ENCODE measurements around the gene ZYG11A. TPM values are rescaled to one million over a fixed set of nuclear protein-coding genes. Genes with fewer than 3 reads are reported as not detected.
"Not testable (repeated sequence)": the region's sequence is repeated elsewhere in the genome, so short reads cannot be mapped to it uniquely, and the experiment has no call there.

The ZYG11A gene
- total and polyA plus RNA-seq, 4 donors = 0.38 to 1.8 (median 0.76) TPM

DNA sequence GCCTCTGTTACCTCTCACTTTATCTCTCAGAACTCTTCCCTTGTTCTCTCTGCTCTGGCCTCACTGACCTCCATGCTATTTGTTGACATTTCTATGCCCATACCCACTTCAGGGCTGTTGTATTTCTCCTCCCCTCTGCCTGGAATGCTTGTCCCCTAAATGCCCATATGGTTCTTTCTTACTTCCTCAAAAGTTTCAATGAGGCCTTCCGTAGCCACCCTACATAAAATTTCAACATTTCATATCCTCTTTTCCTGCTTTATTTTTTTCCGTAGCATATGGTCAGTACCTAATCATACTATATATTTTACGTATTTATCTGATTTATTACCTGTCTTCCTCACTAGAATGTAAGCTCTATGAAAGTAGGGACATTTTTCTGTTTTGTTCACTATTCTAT, 47.1 kb upstream of the ZYG11A start (continued):
- TF ChIP-seq YY1 (IDR thresholded peaks at IDR 0.05) = no peak
- TF ChIP-seq EGR1 (IDR thresholded peaks at IDR 0.05; ENCODE audit: low read depth in 2 of 2) = no peak
- no peak for TF ChIP-seq HNF4A (conservative IDR thresholded peaks at IDR 0.05)
- no peak for TF ChIP-seq FOXA1 (IDR thresholded peaks at IDR 0.05)
- no peak for TF ChIP-seq TAF1 (conservative IDR thresholded peaks at IDR 0.05)
- TF ChIP-seq RXRA (IDR thresholded peaks at IDR 0.05) = no peak

DNA sequence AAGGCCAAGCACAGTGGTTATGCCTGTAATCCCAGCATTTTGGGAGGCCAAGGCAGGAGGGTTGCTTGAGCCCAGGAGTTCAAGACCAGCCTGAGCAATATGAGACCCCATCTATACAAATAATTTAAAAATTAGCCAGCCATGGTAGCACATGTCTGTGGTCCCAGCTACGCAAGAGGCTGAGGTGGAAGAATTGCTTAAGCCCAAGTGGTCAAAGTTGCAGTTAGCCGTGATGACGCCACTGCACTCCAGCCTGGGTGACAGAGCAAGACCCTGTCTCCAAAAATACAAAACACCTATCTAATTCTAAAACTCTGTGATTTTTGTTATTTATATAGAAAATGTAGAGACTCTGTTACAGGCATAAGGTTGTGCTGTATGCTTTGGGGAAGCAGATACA, 44.2 kb upstream of the ZYG11A start:
- Histone ChIP-seq H3K4me3 (ENCODE audit: low read depth in 1 of 3, low read length in 3 of 3) (no peak overlapping the region), H3K4me1 (ENCODE audit: control insufficient read depth in 4 of 4, insufficient read depth in 4 of 4, low read length in 3 of 4) (peaks cover 0 to 3% (median 0%) of the 10 kb centered on the region in 4 donors), H3K9ac (ENCODE audit: low read depth in 1 of 2, low read length in 2 of 2) (no peak overlapping the region), H3K27ac (ENCODE audit: low read depth in 1 of 2, low read length in 2 of 2) (no peak overlapping the region), H3K27me3 (ENCODE audit: control insufficient read depth in 4 of 4, insufficient read depth in 4 of 4, low read length in 3 of 4) (no peaks in the 10 kb centered on the region), H3K36me3 (ENCODE audit: control insufficient read depth in 4 of 4, insufficient read depth in 3 of 4, low read depth in 1 of 4, low read length in 3 of 4) (peaks cover 5 to 20% (median 14%) of the 10 kb centered on the region in 4 donors), H3K9me3 (ENCODE audit: control insufficient read depth in 4 of 4, low read length in 3 of 4) (no peaks in the 10 kb centered on the region)
- DNase-seq (ENCODE audit: low spot score) = no peak
- TF ChIP-seq HNF4G (IDR thresholded peaks at IDR 0.05) = no peak
- TF ChIP-seq, protein P1, sequence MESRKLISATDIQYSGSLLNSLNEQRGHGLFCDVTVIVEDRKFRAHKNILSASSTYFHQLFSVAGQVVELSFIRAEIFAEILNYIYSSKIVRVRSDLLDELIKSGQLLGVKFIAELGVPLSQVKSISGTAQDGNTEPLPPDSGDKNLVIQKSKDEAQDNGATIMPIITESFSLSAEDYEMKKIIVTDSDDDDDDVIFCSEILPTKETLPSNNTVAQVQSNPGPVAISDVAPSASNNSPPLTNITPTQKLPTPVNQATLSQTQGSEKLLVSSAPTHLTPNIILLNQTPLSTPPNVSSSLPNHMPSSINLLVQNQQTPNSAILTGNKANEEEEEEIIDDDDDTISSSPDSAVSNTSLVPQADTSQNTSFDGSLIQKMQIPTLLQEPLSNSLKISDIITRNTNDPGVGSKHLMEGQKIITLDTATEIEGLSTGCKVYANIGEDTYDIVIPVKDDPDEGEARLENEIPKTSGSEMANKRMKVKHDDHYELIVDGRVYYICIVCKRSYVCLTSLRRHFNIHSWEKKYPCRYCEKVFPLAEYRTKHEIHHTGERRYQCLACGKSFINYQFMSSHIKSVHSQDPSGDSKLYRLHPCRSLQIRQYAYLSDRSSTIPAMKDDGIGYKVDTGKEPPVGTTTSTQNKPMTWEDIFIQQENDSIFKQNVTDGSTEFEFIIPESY (IDR thresholded peaks at IDR 0.05) = no peak
- TF ChIP-seq, protein P2, sequence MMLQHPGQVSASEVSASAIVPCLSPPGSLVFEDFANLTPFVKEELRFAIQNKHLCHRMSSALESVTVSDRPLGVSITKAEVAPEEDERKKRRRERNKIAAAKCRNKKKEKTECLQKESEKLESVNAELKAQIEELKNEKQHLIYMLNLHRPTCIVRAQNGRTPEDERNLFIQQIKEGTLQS (IDR thresholded peaks at IDR 0.05) = no peak
- no peak for TF ChIP-seq TAF1 (conservative IDR thresholded peaks at IDR 0.05)
- TF ChIP-seq HNF4A (conservative IDR thresholded peaks at IDR 0.05) = no peak
- no peak for TF ChIP-seq YY1 (IDR thresholded peaks at IDR 0.05)
- TF ChIP-seq RXRA (IDR thresholded peaks at IDR 0.05) = no peak
- no peak for TF ChIP-seq EGR1 (IDR thresholded peaks at IDR 0.05; ENCODE audit: low read depth in 2 of 2)
- TF ChIP-seq NR2F2 (IDR thresholded peaks at IDR 0.05) = no peak
- no peak for TF ChIP-seq JUND (IDR thresholded peaks at IDR 0.05)
- TF ChIP-seq, protein P3, sequence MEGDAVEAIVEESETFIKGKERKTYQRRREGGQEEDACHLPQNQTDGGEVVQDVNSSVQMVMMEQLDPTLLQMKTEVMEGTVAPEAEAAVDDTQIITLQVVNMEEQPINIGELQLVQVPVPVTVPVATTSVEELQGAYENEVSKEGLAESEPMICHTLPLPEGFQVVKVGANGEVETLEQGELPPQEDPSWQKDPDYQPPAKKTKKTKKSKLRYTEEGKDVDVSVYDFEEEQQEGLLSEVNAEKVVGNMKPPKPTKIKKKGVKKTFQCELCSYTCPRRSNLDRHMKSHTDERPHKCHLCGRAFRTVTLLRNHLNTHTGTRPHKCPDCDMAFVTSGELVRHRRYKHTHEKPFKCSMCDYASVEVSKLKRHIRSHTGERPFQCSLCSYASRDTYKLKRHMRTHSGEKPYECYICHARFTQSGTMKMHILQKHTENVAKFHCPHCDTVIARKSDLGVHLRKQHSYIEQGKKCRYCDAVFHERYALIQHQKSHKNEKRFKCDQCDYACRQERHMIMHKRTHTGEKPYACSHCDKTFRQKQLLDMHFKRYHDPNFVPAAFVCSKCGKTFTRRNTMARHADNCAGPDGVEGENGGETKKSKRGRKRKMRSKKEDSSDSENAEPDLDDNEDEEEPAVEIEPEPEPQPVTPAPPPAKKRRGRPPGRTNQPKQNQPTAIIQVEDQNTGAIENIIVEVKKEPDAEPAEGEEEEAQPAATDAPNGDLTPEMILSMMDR (IDR thresholded peaks at IDR 0.05; ENCODE audit: low read depth, low read length, missing input control) = no peak
- TF ChIP-seq, protein P4, sequence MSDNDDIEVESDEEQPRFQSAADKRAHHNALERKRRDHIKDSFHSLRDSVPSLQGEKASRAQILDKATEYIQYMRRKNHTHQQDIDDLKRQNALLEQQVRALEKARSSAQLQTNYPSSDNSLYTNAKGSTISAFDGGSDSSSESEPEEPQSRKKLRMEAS (IDR thresholded peaks at IDR 0.05) = no peak
- no peak for TF ChIP-seq FOXA1 (IDR thresholded peaks at IDR 0.05)
- WGBS = 92% methylated on average over 3 of the region's 3 CpGs

DNA sequence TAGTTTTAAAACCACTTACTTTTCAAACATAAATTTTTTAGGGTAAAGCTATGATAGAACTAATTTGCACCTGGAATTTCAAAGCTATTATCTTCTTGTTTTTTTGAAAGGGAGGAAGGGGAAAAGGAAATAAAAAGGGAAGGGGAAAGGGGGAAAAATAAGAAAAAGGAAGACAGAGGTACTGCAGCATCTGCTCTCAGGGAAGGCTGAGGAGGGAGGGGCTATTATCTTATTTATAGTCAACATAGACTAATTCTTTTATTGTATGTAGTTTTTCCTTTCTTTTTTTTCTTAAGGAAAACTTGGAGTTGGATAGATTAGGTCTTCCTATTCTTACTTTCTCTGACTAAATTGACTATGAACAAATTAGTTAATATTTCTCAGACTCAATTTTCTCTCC, 41.5 kb upstream of the ZYG11A start:
- no peak overlapping the region for H3K27ac ChIP-seq (ENCODE audit: low read depth in 1 of 2, low read length in 2 of 2)
- peaks cover 0 to 3% (median 0%) of the 10 kb centered on the region in 4 donors for H3K4me1 ChIP-seq (ENCODE audit: control insufficient read depth in 4 of 4, insufficient read depth in 4 of 4, low read length in 3 of 4)
- TF ChIP-seq, protein P5, sequence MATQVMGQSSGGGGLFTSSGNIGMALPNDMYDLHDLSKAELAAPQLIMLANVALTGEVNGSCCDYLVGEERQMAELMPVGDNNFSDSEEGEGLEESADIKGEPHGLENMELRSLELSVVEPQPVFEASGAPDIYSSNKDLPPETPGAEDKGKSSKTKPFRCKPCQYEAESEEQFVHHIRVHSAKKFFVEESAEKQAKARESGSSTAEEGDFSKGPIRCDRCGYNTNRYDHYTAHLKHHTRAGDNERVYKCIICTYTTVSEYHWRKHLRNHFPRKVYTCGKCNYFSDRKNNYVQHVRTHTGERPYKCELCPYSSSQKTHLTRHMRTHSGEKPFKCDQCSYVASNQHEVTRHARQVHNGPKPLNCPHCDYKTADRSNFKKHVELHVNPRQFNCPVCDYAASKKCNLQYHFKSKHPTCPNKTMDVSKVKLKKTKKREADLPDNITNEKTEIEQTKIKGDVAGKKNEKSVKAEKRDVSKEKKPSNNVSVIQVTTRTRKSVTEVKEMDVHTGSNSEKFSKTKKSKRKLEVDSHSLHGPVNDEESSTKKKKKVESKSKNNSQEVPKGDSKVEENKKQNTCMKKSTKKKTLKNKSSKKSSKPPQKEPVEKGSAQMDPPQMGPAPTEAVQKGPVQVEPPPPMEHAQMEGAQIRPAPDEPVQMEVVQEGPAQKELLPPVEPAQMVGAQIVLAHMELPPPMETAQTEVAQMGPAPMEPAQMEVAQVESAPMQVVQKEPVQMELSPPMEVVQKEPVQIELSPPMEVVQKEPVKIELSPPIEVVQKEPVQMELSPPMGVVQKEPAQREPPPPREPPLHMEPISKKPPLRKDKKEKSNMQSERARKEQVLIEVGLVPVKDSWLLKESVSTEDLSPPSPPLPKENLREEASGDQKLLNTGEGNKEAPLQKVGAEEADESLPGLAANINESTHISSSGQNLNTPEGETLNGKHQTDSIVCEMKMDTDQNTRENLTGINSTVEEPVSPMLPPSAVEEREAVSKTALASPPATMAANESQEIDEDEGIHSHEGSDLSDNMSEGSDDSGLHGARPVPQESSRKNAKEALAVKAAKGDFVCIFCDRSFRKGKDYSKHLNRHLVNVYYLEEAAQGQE (IDR thresholded peaks at IDR 0.05) = no peak
- no peak for TF ChIP-seq HNF4A (conservative IDR thresholded peaks at IDR 0.05)
- no peak overlapping the region for H3K4me3 ChIP-seq (ENCODE audit: low read depth in 1 of 3, low read length in 3 of 3)
- no peaks in the 10 kb centered on the region for H3K9me3 ChIP-seq (ENCODE audit: control insufficient read depth in 4 of 4, low read length in 3 of 4)
- no peaks in the 10 kb centered on the region for H3K27me3 ChIP-seq (ENCODE audit: control insufficient read depth in 4 of 4, insufficient read depth in 4 of 4, low read length in 3 of 4)
- DNase-seq (ENCODE audit: low spot score) = no peak
- peaks cover 5 to 19% (median 11%) of the 10 kb centered on the region in 4 donors for H3K36me3 ChIP-seq (ENCODE audit: control insufficient read depth in 4 of 4, insufficient read depth in 3 of 4, low read depth in 1 of 4, low read length in 3 of 4)
- no peak overlapping the region for H3K9ac ChIP-seq (ENCODE audit: low read depth in 1 of 2, low read length in 2 of 2)

DNA sequence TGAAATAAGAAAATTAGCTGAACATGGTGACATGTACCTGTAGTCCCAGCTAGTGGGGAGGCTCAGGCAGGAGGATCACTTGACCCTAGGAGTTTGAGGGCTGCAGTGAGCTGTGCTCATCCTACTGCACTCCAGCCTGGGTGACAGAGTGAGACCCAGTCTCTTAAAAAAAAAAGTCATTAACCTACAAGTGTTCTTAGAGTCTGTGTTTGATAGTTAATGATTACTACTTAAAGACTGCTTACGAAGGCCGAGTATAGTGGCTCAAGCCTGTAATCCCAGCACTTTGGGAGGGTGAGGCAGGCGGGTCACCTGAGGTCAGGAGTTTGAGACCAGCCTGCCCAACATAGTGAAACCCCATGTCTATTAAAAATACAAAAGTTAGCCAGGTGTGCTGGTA, 38.5 kb upstream of the ZYG11A start:
- H3K4me1 ChIP-seq (ENCODE audit: control insufficient read depth in 4 of 4, insufficient read depth in 4 of 4, low read length in 3 of 4); H3K4me3 ChIP-seq (ENCODE audit: low read depth in 1 of 3, low read length in 3 of 3); H3K27ac ChIP-seq (ENCODE audit: low read depth in 1 of 2, low read length in 2 of 2); H3K27me3 ChIP-seq (ENCODE audit: control insufficient read depth in 4 of 4, insufficient read depth in 4 of 4, low read length in 3 of 4); DNase-seq (ENCODE audit: low spot score); H3K9me3 ChIP-seq (ENCODE audit: control insufficient read depth in 4 of 4, low read length in 3 of 4); H3K9ac ChIP-seq (ENCODE audit: low read depth in 1 of 2, low read length in 2 of 2): not testable (repeated sequence)
- H3K36me3 ChIP-seq (ENCODE audit: control insufficient read depth in 4 of 4, insufficient read depth in 3 of 4, low read depth in 1 of 4, low read length in 3 of 4) = peaks cover 0 to 10% (median 4%) of the 10 kb centered on the region in 4 donors
- WGBS = 95% methylated on average over 3 of the region's 3 CpGs

Data from liver (tissue), 9 donors.